Glutamatergic neuron (in vitro differentiated cells): ENCODE results near the gene CRACR2A. TPM values are rescaled to one million over a fixed set of nuclear protein-coding genes. Genes with fewer than 3 reads are reported as not detected.
A peak's percentile ranks its signal among the peaks of the same experiment; 100 is the strongest.

Experiments used
- DNase-seq: peaks from one replicate; pipeline ENCODE4 v3.0.0; 2022
- H3K27ac Mint-ChIP-seq: one replicate; pipeline ENCODE4 v1.8.0; 2020; ENCODE audit warnings: mild to moderate bottlenecking, mixed read lengths, inconsistent platforms; ENCODE audit not compliant: unreplicated experiment
- H3K27me3 Mint-ChIP-seq: one replicate; pipeline ENCODE4 v1.8.0; 2020; ENCODE audit warnings: mild to moderate bottlenecking, moderate library complexity, mixed read lengths, inconsistent platforms; ENCODE audit not compliant: unreplicated experiment
- H3K36me3 Mint-ChIP-seq: one replicate; pipeline ENCODE4 v1.8.0; 2020; ENCODE audit warnings: mild to moderate bottlenecking, mixed read lengths, inconsistent platforms; ENCODE audit not compliant: unreplicated experiment
- H3K4me1 Mint-ChIP-seq: one replicate; pipeline ENCODE4 v1.8.0; 2020; ENCODE audit warnings: mild to moderate bottlenecking, low read depth, mixed read lengths, inconsistent platforms; ENCODE audit not compliant: unreplicated experiment
- H3K4me3 Mint-ChIP-seq: one replicate; pipeline ENCODE4 v1.8.0; 2020; ENCODE audit warnings: mild to moderate bottlenecking, mixed read lengths, inconsistent platforms; ENCODE audit not compliant: unreplicated experiment
- H3K9me3 Mint-ChIP-seq: one replicate; pipeline ENCODE4 v1.8.0; 2020; ENCODE audit warnings: mild to moderate bottlenecking, moderate library complexity, mixed read lengths, inconsistent platforms; ENCODE audit not compliant: unreplicated experiment
- CTCF ChIP-seq: fragments of 200-600 bp; sonication (generic); IDR thresholded peaks from one replicate; pipeline ENCODE4 v1.5.0; 2021; ENCODE audit not compliant: partially characterized antibody, unreplicated experiment
- total RNA-seq: library from RNA; stranded (reverse); fragmentation: NEBNext Ultra II Directional; extraction: Animal tissue kit (Norgen Biotek cat#: 25700); gene quantifications from one replicate; pipeline ENCODE4 v1.2.1, GENCODE V29; 2021; ENCODE audit not compliant: unreplicated experiment

CRACR2A gene
- total RNA-seq, 1 donor from 2014 or later, result 4.5 TPM

- H3K27ac Mint-ChIP-seq, result no peak overlapping the region
- H3K9me3 Mint-ChIP-seq, result peaks cover 2% of the 10 kb centered on the region
- TF ChIP-seq CTCF, result no peak
- H3K27me3 Mint-ChIP-seq, result peaks cover 4% of the 10 kb centered on the region
- no peak for DNase-seq
- peaks cover 39% of the 10 kb centered on the region for H3K4me1 Mint-ChIP-seq
- H3K36me3 Mint-ChIP-seq, result peaks cover 11% of the 10 kb centered on the region
- no peak overlapping the region for H3K4me3 Mint-ChIP-seq
Observed at GRCh38 chr12:3596703-3597415, 156.1 kb downstream of the CRACR2A start.

GRCh38 chr12:3595721-3596120 is 157.2 kb downstream of the CRACR2A start:
- Mint-ChIP-seq H3K4me3 (no peak overlapping the region), H3K36me3 (peaks cover 11% of the 10 kb centered on the region), H3K27me3 (peaks cover 4% of the 10 kb centered on the region), H3K4me1 (peaks cover 30% of the 10 kb centered on the region), H3K27ac (peak overlapping the region; percentile 16), H3K9me3 (peaks cover 2% of the 10 kb centered on the region)
- no peak for TF ChIP-seq CTCF
- no peak for DNase-seq

GRCh38 chr12:3594966-3595365 is 157.9 kb downstream of the CRACR2A start:
- H3K4me3 Mint-ChIP-seq, result no peak overlapping the region
- H3K36me3 Mint-ChIP-seq, result peaks cover 11% of the 10 kb centered on the region
- H3K27ac Mint-ChIP-seq, result no peak overlapping the region
- TF ChIP-seq CTCF, result no peak
- H3K27me3 Mint-ChIP-seq, result peaks cover 5% of the 10 kb centered on the region
- H3K4me1 Mint-ChIP-seq, result peaks cover 27% of the 10 kb centered on the region
- no peak for DNase-seq
- peaks cover 2% of the 10 kb centered on the region for H3K9me3 Mint-ChIP-seq

- H3K9me3 Mint-ChIP-seq, result peaks cover 2% of the 10 kb centered on the region
- H3K36me3 Mint-ChIP-seq, result peaks cover 11% of the 10 kb centered on the region
- peaks cover 5% of the 10 kb centered on the region for H3K27me3 Mint-ChIP-seq
- no peak overlapping the region for H3K4me3 Mint-ChIP-seq
- no peak for DNase-seq
- H3K4me1 Mint-ChIP-seq, result peaks cover 17% of the 10 kb centered on the region
- H3K27ac Mint-ChIP-seq, result no peak overlapping the region
- no peak for TF ChIP-seq CTCF
Observed at GRCh38 chr12:3593906-3594483, 158.9 kb downstream of the CRACR2A start.
